GM12873 (cell line): ENCODE data around the gene SLC25A46.
A peak's percentile ranks its signal among the peaks of the same experiment; 100 is the strongest.

ENCODE experiments used
- TF ChIP-seq, protein P1 (sequence below): IDR thresholded peaks from 2 replicates; pipeline ENCODE4 v1.5.1; 2012; ENCODE audit warnings: low read depth, mild to moderate bottlenecking, moderate library complexity, low read length, control low read depth; ENCODE audit not compliant: insufficient read depth; ENCODE audit errors: missing control alignments

The SLC25A46 gene

DNA sequence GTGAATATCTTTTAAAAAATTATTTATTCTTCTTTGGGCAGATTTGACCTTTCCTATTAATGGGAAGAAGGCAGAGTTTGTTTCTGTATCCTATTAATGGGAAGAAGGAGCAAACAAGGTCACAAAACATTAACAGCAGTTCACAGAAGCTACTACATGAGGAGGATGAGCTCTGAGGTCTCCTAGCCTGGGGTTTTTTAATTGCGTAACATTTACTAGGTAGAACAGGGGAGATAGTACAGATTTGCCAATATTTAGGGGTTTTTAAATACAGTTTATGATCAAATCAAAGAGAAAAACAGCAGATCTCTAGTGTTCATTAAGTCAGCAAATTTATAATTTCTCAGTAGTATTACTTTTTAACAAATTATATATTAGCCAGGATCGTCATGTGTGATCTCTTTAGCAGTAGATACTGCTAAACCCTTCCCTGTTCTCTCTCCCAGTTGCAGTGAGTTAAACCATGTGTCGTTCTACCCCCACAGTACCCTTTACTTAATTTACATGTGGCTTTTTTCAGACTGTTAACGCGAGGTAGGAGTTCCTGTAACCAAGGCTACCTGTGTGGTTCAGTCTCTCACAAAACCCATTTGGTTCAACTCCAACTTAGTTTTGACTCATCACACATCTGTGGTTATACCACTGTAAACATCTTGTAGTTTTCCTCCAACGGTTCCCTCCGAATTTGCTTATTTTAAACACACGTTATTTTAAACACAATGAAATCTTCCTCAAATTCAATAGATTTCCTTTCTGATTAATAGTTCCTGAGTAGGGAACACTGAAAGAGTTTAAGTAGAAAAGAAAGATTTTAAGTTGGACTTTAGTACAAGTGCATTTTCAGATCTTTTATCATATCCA is 13.3 kb downstream of the SLC25A46 start:
- TF ChIP-seq, protein P1, sequence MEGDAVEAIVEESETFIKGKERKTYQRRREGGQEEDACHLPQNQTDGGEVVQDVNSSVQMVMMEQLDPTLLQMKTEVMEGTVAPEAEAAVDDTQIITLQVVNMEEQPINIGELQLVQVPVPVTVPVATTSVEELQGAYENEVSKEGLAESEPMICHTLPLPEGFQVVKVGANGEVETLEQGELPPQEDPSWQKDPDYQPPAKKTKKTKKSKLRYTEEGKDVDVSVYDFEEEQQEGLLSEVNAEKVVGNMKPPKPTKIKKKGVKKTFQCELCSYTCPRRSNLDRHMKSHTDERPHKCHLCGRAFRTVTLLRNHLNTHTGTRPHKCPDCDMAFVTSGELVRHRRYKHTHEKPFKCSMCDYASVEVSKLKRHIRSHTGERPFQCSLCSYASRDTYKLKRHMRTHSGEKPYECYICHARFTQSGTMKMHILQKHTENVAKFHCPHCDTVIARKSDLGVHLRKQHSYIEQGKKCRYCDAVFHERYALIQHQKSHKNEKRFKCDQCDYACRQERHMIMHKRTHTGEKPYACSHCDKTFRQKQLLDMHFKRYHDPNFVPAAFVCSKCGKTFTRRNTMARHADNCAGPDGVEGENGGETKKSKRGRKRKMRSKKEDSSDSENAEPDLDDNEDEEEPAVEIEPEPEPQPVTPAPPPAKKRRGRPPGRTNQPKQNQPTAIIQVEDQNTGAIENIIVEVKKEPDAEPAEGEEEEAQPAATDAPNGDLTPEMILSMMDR = no peak

DNA sequence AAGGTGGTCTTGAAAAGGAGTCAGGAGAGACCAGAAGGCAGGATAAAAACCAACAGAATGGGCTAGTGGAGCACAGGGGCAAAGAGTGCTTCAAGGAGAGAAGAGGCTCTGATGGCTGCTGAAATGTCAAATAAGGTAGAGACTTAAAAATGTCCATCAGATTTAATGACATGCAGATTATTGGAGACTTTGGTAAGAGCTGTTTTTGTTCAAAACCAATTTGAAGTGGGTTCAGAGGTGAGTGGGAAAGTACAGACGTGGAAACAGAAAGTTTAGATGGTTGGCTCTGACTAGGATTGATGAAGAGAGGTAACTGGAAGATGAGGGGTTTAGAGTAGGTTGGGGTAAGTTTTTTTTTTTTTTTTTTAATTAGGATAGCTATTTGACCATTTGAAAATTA is 14.1 kb downstream of the SLC25A46 start:
- TF ChIP-seq, protein P1 = no peak

DNA sequence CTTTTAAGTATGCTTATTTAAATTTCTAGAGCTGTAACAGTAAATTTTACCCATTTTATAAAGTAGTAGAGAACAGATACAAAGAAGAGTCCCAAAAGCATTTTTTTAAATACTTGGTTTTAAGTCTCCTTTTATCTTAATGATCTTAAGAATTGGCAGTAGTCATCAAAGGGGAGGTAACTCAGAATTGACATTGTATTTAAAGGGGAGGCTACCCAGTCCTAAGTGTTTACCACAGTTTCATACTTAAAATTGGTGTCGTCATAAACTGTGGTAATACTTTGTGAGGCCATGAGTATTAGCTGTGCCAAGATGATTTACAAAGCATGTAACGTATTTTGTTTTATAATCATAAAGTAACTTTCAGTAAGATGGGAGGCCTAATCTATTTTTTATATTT is 14.8 kb downstream of the SLC25A46 start:
- TF ChIP-seq, protein P1 = no peak

DNA sequence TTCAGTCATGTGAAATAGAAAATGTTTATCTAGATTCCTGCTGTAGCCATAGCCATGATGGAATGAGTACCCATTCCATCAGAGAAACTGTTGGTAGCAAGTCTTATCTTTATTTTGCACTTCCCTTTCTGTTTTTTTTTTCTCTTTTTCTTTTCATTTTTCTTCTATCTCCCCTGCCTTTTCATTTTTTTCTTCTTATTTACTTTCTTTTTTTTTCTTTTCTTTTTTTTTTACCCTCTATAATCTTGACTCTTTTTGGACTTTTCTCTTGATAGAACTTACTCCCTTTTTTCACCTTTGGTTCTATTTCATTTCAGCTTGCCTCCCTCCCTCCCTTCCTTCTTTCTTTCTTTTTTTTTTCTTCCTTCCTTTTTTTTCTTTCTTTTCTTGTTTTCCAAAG is 15.4 kb downstream of the SLC25A46 start:
- TF ChIP-seq, protein P1 = no peak

DNA sequence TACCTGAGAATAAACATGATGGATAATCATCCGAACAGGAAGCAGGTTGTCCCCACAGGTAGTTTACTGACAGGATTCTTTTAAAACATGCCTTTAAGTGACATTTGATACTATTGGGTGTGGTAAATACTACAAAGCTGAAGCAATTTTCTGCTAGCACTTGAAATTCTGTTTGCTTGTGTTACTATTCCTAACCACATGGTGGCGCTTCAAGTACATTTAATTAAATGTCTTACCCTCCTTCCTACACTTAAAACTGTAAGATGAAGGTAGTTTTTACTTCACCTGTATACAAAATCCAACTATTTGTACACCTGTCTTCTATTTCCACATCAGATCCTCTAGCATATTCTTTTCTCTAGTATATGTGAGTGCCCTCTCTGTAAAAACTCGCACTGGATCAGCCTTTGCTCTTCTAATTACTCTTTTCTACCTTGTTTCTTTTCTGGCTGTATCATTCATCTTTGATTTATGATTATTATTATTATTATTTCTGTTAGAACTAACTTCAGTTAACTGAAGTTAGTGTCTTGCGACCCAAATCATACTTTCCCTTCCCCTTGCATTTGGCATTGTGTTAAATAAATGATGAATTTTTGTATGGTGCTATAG is 18.4 kb downstream of the SLC25A46 start:
- TF ChIP-seq, protein P1 = peak; percentile 63

DNA sequence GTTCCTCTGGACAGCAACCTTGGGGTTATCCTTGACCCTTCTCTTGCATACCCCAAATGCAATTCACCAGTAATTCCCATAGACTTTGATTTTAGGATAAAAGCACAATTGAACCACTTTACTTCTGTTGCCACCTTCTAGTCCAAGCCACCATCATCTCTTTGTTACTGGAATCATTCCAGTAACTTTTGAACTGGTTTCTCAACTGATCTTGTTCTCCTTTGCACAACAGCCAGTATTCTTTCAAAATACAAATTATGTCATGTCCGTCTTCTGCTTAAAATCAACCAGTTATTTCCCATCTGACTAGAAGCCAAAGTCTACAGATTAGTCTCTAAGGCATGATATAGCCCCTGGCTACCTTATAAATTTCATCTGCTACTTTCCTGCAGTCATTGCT is 21.4 kb downstream of the SLC25A46 start:
- TF ChIP-seq, protein P1 = no peak

GRCh38 chr5:110768138-110768860 is 29.5 kb downstream of the SLC25A46 start:
- TF ChIP-seq, protein P1 = no peak
